CD4-positive, alpha-beta T cell treated with Interleukin-2 at 100 ng/mL for 4 hours (primary cell): ENCODE measurements around the gene GPR180.

ENCODE experiments used
- DNase-seq: peaks from one replicate; pipeline ENCODE4 v3.0.0-alpha.2; 2020; ENCODE audit warnings: low spot score

The GPR180 gene

DNA sequence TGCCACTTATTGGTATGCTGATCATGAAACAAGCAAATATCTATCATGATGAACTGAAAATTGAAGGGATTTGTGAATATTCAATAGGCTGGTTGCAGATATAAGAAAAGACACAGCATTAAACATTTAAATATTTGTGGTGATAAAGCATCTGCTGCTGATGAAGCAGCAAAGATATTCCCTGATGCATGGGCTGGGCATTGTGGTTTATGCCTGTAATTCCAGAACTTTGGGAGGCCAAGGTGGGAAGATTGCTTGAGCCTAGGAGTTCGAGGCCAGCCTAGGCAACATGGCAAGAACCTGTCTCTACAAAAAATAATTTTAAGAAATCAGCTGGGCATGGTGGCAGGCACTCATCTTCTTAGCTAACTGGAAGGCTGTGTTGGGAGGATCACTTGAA is 54.5 kb downstream of the GPR180 start:
- no peak for DNase-seq

DNA sequence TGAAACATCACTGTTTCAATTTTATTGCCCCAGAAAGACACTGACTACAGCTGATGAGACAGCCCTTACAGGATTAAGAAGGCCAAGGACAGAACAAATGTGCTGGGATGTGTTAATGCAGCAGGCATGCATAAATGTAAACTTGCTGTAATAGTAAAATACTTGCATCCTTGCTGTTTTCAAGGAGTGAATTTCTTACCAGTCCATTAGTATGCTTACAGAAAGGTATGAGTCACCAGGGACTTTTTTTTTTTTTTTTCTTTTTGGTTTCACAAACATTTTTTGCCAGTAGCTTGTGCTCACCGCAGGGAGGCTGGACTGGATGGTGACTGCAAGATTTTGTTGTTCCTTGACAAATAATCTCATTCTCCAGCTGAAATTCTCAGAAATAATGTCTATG is 55.1 kb downstream of the GPR180 start:
- DNase-seq = no peak

DNA sequence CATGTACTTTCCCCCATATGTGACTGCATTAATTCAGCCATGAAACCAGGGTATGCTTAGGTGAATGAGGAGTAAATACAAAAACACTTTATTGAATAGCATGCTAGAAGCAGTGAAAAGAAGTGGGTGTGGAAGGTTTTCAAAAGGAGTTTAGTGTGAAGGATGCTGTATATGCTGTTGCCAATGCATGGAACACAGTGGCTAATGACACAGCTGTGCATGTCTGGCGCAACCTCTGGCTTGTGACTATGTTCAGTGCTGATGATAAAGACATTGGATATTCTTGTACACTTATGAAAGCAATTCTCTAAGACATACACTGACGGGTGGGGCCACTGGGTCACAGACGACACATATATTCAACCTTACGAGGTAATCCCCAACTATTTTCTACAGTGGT is 55.5 kb downstream of the GPR180 start:
- DNase-seq = no peak

DNA sequence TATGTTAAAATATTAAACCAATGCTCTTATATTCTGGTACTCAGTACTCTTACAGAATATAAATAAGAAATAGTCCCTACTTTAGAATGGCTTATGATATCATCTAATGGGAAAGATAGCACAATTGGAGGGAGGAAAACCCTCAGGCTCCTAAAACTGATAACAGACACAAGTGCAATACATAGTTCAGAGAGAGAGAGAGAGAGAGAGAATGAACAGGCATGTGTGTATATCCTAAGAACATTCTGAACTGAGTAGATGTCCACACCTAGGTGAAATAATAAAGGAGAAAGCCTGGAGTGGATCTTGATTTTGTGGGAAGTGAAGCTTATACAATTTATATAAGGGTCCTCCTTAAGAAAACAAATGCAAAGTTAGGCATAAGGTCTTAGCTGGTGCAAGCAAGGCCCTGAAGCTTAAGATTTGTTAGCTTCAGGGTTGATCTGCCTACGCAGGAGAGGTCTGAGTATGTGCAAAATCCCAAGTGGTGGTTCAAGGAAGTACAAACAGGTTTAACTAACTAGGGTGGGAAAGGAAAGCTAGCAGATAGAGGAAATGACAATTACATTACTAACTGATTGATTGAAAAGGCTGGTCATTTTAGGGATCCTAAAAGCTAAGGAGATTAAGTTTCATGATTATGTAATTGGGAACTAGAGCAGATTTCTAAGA is 57.4 kb downstream of the GPR180 start:
- DNase-seq = no peak

DNA sequence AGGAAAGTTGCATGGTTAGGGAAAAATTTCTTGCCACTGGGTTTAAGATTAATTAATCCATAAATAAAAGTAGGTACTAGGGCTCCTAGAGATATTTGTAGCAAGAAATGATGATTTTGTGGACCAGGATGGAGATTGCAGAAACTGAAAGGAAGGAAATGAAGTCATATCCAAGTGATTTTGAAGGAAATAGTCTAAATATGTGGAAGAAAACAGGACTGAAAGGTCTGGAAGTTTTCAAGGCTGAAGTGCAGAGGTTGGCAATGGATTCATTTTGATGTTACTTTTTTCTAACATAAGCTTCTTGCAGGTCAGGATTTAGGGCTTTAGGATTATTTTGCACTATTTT is 57.9 kb downstream of the GPR180 start:
- DNase-seq = no peak

DNA sequence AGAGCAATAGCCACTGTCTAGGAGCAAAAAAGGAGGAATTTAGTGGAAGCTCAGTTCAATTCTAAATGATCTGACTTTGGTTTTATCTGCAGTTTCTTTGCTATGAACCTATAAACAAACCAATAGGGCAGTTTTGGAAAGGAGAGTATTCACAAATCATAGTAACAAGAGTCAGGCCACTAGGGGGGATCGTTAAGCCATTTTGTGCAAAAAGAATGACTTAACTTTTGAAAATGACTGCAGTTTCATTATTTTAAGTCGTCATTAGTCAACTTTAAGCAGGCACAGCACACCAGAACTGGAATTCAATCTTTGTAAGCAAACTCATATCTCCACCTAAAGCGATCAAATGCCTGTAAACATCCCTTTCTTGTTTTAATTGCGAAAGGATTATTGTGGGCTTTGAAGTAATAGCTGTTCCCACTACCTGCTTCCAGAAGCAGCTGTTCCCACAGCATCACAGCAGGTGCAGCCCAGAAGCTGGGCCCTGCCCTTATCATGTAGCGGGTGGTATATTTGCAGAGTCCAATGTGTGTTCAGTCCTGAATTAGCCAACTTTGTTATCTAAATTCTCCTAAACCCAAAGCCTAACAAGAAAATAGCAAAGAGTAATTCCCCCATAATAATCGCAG is 59.2 kb downstream of the GPR180 start:
- DNase-seq = no peak

DNA sequence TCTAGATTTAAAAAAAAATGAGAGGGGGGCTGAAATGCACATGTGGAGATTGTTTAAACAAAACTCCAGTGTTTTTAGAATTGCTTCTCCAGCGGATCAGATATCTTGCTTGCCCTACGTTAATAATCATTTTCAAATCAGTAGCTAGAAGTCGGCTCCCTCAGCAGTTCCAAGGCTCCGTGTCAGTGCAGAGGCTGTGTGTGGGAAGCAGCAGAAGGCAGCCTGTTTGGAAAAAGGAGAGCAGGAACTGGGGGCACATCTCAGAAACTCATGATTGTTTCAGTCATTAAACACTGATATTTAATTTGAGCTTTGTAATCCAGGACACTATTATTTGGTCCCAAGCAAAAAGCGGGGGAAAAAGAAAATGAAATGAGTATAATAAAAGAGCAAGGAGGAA is 59.7 kb downstream of the GPR180 start:
- no peak for DNase-seq

DNA sequence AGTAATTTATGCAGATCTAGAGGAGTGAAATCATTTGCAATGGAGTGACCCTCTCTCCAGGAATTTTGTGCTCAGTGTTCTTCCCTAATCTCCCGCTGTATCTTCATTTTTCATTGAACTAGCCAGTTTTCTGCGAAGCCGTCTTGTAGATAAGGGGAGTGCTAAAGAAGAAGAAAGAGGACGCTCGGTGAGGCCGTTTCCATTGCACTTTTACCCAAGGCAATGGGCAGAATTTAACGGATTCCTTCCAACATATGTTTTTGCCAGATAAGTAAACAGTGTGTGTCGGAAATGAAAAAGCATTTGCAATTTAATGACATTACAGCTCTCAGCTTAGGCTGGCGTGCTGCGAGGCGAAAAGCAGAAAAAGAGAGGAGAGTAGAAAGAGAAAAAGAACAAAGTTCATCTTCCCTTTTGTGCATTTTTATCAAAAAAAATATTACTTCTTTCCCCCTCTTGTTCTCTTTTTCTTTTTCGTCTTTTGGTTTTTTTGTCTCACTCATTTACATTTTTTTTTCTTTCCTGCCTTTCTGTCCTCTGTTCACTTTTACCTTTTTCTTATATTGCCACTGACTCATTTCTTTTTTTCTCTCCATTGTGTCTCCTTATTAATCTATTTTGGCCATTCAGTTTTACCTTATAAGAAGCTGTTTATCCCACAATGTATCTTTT is 60.8 kb downstream of the GPR180 start:
- DNase-seq = no peak

DNA sequence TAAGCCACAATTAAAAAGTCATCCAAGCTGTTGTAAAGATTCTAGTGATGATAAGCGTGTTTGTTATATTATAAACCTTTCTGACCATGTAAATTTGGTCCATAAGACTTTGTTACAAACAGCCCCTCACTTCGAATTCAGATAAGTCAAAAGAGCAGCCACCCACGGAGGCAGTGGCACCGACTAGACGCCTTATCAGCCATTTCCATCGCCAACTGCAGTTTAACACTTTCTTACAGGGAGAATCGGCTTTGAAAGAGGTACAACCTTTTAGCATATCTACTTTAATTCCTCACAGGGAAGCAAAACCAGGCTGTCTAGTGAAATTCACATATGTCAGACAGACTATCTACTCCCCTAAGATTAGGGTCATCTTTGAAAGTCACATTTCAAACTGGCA is 63.2 kb downstream of the GPR180 start:
- DNase-seq = no peak

DNA sequence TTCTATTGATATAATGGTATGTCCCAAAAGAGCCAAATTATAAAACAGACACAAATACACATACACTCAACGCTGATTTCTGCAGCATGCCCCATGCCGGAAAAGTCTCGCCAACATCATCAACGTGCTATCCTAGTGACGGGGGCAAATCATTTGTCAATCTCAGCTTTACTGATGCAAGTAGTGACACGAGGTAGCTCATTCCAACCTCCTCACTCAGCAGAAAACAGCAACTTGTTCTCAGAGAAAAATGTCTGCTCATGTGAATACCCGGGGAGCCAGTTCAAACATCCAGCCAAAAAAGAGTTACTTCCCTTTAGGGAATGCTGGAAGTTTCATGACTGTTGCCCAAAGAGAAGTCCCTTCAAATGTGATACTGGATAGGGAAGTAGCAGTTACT is 64.4 kb downstream of the GPR180 start:
- DNase-seq = no peak

DNA sequence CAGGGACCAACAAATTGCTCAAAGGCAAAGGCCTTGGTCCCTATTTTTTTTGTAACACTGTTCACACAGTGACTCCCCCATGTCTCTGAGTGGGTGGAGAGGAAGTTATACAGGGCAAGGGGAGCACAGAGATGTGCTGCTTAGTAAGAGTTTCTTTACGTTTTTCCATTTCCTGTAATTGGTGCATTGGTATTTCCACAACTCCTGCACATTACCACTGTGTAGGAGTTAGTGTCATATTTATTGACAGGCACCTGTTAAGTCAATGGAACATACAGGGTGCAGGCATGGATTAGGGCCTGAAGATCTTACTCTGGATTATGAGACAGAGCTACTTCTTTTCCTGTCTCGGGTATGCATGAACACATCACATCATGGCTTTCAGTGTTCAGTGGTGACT is 65.5 kb downstream of the GPR180 start:
- no peak for DNase-seq

DNA sequence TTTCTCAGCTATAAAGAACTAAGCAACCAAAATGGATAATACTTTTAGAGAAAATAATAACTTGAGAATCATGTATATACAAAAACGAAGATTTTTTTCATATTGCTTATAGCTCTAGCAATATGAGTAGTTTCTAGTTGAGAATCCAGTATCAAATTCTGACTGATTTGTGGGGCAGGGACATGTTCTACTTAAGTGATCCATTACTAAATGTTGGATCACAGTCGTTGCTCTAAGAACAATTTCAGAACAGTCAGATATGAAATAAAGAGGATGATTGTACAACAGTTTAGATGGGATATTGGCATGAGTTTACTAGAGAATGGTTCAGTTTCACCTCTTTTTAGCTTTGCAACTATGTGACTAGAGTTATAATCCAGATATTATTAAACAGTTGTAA is 70.7 kb downstream of the GPR180 start:
- DNase-seq = no peak

DNA sequence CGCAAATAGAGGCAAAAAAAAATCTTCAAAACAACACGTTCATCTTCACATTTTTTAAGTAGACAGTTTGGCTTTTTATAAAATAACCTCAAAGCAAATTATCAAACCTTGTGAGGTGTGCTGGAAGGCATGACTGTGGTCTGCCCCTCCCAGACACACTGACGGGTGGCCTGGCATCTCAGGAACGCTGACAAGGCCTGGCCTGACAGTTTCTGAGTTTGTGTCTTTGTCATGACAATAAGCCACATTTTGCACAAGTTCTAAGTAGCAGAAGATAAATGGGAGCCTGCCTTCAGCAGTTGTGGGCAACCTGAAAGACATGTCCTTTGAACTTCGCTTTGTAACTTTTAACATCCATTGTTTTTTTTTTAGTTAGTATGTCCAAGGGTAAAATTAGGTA is 72.2 kb downstream of the GPR180 start:
- no peak for DNase-seq

DNA sequence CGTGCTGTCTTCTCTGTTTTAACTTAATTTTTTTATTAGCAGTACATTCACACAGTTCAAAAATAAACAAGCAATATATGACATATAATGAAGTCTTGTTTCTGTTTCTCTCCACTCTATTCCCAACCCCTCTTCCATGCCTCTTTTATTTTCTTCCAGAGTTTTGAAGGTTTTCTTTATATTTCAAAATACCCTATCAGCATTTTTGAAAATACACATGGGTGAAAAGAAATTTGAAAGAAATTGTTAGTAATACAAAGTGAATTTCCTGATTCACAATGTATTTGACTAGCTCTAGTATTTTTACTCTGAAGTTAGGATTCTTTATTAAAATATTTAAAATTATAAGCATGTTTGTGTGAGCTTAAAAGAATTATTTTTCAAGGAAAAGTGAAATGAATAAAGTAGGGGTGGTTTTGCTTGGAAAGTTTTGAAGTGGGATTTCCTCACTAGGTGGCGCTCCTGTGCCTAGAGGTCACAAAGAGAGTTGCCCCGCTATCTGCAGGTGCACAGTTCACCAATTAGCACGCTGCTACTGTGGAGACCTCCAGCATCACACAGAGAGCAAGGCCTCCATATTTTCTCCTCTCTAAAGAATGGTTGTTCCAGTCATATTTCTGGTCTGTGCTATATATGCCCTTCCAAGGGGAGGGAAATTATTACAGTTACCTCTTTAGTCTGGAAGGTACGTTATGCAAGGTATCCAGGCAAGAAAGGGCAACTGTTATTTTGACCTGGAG is 73.1 kb downstream of the GPR180 start:
- DNase-seq = peak; percentile 48

DNA sequence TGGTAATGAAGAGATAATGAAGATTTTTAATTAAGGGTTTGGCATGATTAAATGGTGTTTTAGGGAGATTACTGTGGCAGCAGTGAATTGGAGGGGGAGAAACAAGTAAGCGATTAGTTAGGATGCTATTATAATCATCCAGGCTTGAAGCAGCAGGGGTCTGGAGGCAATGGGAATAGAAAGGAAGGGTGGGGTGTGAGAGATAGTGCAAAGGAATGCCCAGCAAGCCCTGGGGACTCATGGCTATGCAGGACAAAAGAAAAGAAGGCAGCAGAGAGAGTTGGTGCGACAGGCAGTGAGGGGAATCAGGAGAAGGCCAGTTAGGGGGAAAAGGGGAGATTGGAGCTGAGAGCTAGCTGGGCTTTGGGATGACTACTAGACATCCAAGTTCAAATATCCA is 76.1 kb downstream of the GPR180 start:
- no peak for DNase-seq

DNA sequence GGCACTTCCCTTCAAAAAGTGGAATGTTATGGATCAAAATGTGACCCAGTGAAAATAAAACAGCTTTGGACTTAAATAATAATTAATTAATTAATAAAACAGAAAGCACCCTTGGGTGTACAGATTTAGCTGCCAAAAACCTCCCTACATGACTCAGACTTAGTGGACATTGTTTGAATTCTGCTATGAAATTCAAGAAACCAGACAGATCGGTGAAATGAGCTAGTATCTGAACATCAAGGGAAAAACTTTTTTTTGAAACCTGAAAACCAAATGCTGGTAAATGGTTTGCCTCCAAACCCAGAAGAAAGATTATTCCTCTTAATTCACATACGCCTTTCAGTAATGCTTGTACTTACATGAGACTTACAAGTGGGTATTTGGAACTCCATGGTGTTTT is 77.2 kb downstream of the GPR180 start:
- DNase-seq = no peak

DNA sequence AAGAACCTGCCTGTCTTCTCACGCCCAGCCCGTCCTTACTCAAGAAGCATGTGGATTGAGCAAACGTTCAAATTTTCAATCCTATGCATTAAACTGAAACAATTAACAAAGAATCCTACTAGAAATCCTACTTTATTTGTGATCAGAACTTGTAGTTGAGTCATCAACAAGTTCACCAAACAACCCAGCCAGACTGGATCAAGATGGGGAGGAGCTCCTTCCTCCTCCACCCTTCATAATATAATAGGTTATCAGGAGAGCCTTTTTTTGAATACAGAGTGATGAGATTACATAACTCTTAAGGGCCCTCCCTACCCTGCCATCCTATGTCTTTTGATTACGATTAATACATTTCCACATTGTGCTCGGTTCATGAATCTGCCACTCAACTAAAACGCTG is 78.0 kb downstream of the GPR180 start:
- DNase-seq = no peak

DNA sequence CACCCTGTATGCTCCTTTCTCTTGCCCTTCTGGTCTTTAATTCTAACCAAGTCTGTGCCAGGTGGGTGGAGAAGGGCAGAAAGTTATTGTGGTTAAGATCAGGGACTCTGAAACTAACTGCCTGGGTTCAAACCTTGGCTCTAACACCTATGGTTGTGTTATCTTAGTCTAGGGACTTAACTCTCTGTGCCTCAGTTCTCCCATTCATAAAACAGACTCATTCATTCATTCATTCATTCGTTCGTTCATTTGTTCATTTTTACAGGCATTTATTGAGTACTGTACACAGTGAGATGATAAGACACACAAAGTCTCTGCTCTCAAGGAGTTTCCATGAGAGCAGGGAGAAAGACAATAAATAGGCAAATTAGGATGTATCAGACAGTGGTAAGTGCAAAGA is 80.6 kb downstream of the GPR180 start:
- no peak for DNase-seq

DNA sequence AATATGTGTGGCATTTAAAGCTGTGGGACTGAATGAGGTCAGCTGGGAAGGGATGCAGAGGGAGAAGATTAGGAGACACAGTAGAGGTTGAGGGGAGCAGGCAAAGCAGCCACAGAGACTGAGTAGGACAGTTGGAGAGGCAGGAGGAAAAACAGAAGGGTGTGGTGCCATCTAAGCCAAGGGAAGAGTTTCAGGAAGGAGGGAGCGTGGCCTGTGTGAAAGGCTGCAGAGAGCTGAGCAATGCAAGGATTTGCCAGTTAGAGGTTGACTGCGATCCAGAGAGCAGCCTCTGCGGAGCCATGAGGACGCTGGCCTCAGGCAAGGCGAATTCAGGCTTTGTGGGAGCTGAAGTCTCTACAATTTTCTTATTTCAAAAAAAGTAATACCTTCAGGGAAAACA is 81.8 kb downstream of the GPR180 start:
- no peak for DNase-seq
